Left ventricle myocardium superior (tissue), 1 donor: ENCODE measurements around the gene TMEM266. TPM values are rescaled to one million over a fixed set of nuclear protein-coding genes. Genes with fewer than 3 reads are reported as not detected.

ENCODE experiments used
- ATAC-seq: fragments of 200-7000 bp; cut with Tn5 transposase; one replicate; pipeline ENCODE4 v1.9.1; 2020; ENCODE audit warnings: mild to moderate bottlenecking, moderate library complexity
- DNase-seq: peaks from one replicate; pipeline ENCODE4 v3.0.0-alpha.2; 2020
- intact Hi-C: fragments of 100-400 bp; cut with micrococcal nuclease; formaldehyde crosslinking; loops from one replicate; pipeline ENCODE4 v1.11.0; 2022
- total RNA-seq: library from RNA; stranded (reverse); fragmentation: NEBNext Ultra II Directional; extraction: Animal tissue kit (Norgen Biotek cat#: 25700); gene quantifications from one replicate; pipeline ENCODE4 v1.2.1, GENCODE V29; 2021
- donor health status: DM: no; HTN: yes; CAD: no; lungs with severe emphysema.

The TMEM266 gene
- total RNA-seq, 1 donor from 2014 or later: 0.10 TPM

- intact Hi-C loops: no loop called here
- no peak for ATAC-seq
These were observed 113.6 kb downstream of the TMEM266 start for GRCh38 chr15:76173317-76173834.

GRCh38 chr15:76174654-76175053, 114.9 kb downstream of the TMEM266 start:
- ATAC-seq (no peak), DNase-seq (no peak)
- intact Hi-C loops: no loop called here

More at GRCh38 chr15:76173317-76173834, 113.6 kb downstream of the TMEM266 start:
- no peak for DNase-seq

- ATAC-seq (no peak), DNase-seq (no peak)
- intact Hi-C loops: no loop called here
These were observed 115.7 kb downstream of the TMEM266 start for GRCh38 chr15:76175442-76175841.

- no peak for DNase-seq
- intact Hi-C loops: no loop called here
- no peak for ATAC-seq
These were observed 116.3 kb downstream of the TMEM266 start for GRCh38 chr15:76176059-76176458.

GRCh38 chr15:76176487-76177085, 116.8 kb downstream of the TMEM266 start:
- DNase-seq: no peak
- intact Hi-C loops: no loop called here
- ATAC-seq: no peak

- ATAC-seq (peak; percentile 92), DNase-seq (peak; percentile 71)
- intact Hi-C loops: no loop called here
These were observed 117.8 kb downstream of the TMEM266 start for GRCh38 chr15:76177491-76178040.

- intact Hi-C loops: no loop called here
- ATAC-seq: no peak
- no peak for DNase-seq
These were observed 118.7 kb downstream of the TMEM266 start for GRCh38 chr15:76178296-76179000.

GRCh38 chr15:76179023-76179422, 119.2 kb downstream of the TMEM266 start:
- no peak for DNase-seq

GRCh38 chr15:76180321-76180720, 120.5 kb downstream of the TMEM266 start:
- no peak for ATAC-seq
- DNase-seq: no peak
- intact Hi-C loops: no loop called here

More at GRCh38 chr15:76179023-76179422, 119.2 kb downstream of the TMEM266 start:
- ATAC-seq: no peak
- intact Hi-C loops: no loop called here

- intact Hi-C loops: no loop called here
- no peak for DNase-seq
These were observed 121.9 kb downstream of the TMEM266 start for GRCh38 chr15:76181705-76182107.

GRCh38 chr15:76183930-76184649, 124.3 kb downstream of the TMEM266 start:
- DNase-seq (no peak), ATAC-seq (no peak)
- intact Hi-C loops: no loop called here

More at GRCh38 chr15:76181705-76182107, 121.9 kb downstream of the TMEM266 start:
- ATAC-seq: no peak

GRCh38 chr15:76184650-76185035, 124.9 kb downstream of the TMEM266 start:
- ATAC-seq: no peak
- intact Hi-C loops: no loop called here
- DNase-seq: no peak

GRCh38 chr15:76185716-76186115, 125.9 kb downstream of the TMEM266 start:
- intact Hi-C loops: no loop called here
- DNase-seq (no peak), ATAC-seq (peak; percentile 11)

- no peak for DNase-seq
- no peak for ATAC-seq
- intact Hi-C loops: no loop called here
These were observed 127.4 kb downstream of the TMEM266 start for GRCh38 chr15:76187163-76187562.

GRCh38 chr15:76189106-76189505, 129.3 kb downstream of the TMEM266 start:
- intact Hi-C loops: no loop called here
- no peak for DNase-seq
- no peak for ATAC-seq

- ATAC-seq (peak; percentile 17), DNase-seq (no peak)
- intact Hi-C loops: no loop called here
These were observed 130.3 kb downstream of the TMEM266 start for GRCh38 chr15:76190070-76190564.

GRCh38 chr15:76190751-76191538, 131.2 kb downstream of the TMEM266 start:
- intact Hi-C loops: no loop called here
- DNase-seq (peak; percentile 89), ATAC-seq (peak; percentile 91)

GRCh38 chr15:76191539-76192244, 131.9 kb downstream of the TMEM266 start:
- DNase-seq: no peak
- no peak for ATAC-seq
- intact Hi-C loops: no loop called here
